ENCODE data around the gene FARS2. TPM values are rescaled to one million over a fixed set of nuclear protein-coding genes. Genes with fewer than 3 reads are reported as not detected.

FARS2 gene
- total RNA-seq, 1 donor from 2014 or later: 16.5 TPM

DNA sequence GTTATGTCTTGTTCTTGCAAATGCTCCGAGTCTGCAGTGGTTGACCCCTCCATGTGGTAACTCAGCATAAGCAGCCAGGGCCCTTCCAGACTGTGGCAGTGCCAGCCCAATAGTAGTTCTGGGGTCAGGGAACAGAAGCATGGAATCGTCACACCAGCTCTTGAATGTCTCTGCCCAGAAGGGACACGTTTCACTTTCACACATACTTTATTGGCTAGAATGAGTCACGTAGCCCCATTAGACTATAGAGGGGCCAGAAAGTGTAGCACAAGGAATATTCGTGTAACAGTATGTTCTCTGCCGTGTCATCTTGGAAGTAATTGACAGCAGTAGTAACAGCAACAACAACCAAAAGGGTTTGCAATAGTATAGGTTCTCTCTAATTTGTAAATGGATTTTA lies 254.7 kb downstream of the FARS2 start:
- Histone ChIP-seq H3K36me3 (no peaks in the 10 kb centered on the region), H3K27me3 (no peaks in the 10 kb centered on the region), H3K4me1 (no peaks in the 10 kb centered on the region), H3K9me3 (no peaks in the 10 kb centered on the region), H3K4me3 (no peak overlapping the region), H3K27ac (no peak overlapping the region)
- intact Hi-C loops (cut with DNase I): no loop called here
- no peak for DNase-seq (ENCODE audit: extremely low spot score in 2 of 2)
- TF ChIP-seq POLR2A (IDR thresholded peaks at IDR 0.05): no peak
- no peak for TF ChIP-seq POLR2AphosphoS5 (IDR thresholded peaks at IDR 0.05; ENCODE audit: insufficient read depth in 1 of 2, low read depth in 1 of 2)
- TF ChIP-seq, protein P1, sequence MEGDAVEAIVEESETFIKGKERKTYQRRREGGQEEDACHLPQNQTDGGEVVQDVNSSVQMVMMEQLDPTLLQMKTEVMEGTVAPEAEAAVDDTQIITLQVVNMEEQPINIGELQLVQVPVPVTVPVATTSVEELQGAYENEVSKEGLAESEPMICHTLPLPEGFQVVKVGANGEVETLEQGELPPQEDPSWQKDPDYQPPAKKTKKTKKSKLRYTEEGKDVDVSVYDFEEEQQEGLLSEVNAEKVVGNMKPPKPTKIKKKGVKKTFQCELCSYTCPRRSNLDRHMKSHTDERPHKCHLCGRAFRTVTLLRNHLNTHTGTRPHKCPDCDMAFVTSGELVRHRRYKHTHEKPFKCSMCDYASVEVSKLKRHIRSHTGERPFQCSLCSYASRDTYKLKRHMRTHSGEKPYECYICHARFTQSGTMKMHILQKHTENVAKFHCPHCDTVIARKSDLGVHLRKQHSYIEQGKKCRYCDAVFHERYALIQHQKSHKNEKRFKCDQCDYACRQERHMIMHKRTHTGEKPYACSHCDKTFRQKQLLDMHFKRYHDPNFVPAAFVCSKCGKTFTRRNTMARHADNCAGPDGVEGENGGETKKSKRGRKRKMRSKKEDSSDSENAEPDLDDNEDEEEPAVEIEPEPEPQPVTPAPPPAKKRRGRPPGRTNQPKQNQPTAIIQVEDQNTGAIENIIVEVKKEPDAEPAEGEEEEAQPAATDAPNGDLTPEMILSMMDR (IDR thresholded peaks at IDR 0.05): no peak

DNA sequence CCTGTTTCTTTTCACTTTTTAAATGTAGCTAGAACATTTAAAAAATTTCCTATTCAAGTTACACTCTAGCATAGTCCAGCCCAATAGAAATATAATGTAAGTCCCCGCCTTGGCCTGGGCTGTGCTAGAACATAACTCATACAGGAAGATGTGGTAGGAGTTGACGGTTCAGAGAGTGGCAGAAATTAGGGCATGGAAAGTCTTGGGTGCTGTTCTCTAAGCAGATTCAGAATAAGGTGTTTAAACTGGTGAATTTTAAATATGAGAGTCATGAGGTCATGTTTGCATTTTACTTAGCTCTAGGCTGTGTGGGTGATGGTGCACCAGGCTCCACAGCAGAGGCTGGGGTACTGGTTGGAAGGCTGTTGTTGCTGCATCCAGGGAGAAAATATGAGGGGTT lies 256.5 kb downstream of the FARS2 start:
- Histone ChIP-seq H3K27ac (no peak overlapping the region), H3K36me3 (no peaks in the 10 kb centered on the region), H3K9me3 (no peaks in the 10 kb centered on the region), H3K4me3 (no peak overlapping the region), H3K27me3 (no peaks in the 10 kb centered on the region), H3K4me1 (no peaks in the 10 kb centered on the region)
- TF ChIP-seq, protein P1 (IDR thresholded peaks at IDR 0.05): no peak
- TF ChIP-seq POLR2A (IDR thresholded peaks at IDR 0.05) (no peak), POLR2AphosphoS5 (IDR thresholded peaks at IDR 0.05; ENCODE audit: insufficient read depth in 1 of 2, low read depth in 1 of 2) (no peak)
- intact Hi-C loops (cut with DNase I): no loop called here
- no peak for DNase-seq (ENCODE audit: extremely low spot score in 2 of 2)

DNA sequence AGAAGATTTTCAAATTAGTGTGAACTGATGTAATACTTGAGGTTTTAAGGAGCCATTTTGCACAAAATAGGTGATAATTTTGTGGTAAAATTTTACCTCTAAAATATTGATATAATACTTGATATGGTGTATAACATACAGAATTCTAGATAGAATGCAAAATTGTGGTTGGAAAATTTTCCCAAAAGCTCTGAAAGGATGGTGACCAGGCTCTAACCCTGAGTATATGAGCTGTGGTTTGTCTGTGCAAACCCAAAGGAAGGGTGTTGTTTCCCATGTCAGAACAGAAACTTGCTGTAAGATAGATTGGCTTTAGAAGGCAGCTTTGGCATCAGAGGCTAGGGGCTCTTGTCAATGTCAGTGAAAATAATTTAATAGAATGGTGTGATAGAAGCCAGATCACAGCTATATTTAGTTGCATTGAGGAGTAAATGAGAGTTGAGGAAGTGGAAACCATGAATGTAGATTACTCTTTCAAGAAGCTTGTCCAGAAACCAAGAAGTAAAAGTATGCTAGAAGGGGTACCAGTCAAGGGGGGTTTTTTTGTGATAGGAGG lies 257.7 kb downstream of the FARS2 start:
- DNase-seq (ENCODE audit: extremely low spot score in 2 of 2): no peak
- Histone ChIP-seq H3K4me1 (no peaks in the 10 kb centered on the region), H3K9me3 (no peaks in the 10 kb centered on the region), H3K4me3 (no peak overlapping the region), H3K36me3 (no peaks in the 10 kb centered on the region), H3K27me3 (no peaks in the 10 kb centered on the region), H3K27ac (no peak overlapping the region)
- TF ChIP-seq POLR2AphosphoS5 (IDR thresholded peaks at IDR 0.05; ENCODE audit: insufficient read depth in 1 of 2, low read depth in 1 of 2) (no peak), POLR2A (IDR thresholded peaks at IDR 0.05) (no peak)
- TF ChIP-seq, protein P1 (IDR thresholded peaks at IDR 0.05): no peak
- intact Hi-C loops (cut with DNase I): no loop called here

DNA sequence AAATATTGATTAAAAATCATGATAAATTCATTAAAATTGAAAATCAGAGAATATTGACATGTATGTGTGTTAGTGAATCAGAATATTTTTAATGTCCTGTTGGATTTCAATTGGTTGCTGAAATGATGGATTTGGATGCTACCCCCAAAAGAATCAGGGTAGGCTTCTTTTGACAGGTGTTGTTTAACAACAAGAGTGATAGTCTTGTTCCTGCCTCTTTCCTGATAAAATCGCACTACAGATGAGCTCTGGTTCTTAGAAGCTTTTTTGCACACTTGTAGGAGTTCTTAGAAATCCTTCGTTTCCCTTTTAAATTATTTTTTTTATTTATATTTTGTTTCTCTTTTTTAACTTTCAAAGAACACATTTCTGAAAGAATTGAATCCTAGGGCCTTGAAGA lies 259.5 kb downstream of the FARS2 start:
- intact Hi-C loops (cut with DNase I): no loop called here
- Histone ChIP-seq H3K27ac (no peak overlapping the region), H3K27me3 (no peaks in the 10 kb centered on the region), H3K36me3 (no peaks in the 10 kb centered on the region), H3K4me3 (no peak overlapping the region), H3K9me3 (no peaks in the 10 kb centered on the region), H3K4me1 (peaks cover 11% of the 10 kb centered on the region)
- no peak for DNase-seq (ENCODE audit: extremely low spot score in 2 of 2)
- TF ChIP-seq, protein P1 (IDR thresholded peaks at IDR 0.05): no peak
- no peak for TF ChIP-seq POLR2A (IDR thresholded peaks at IDR 0.05)
- no peak for TF ChIP-seq POLR2AphosphoS5 (IDR thresholded peaks at IDR 0.05; ENCODE audit: insufficient read depth in 1 of 2, low read depth in 1 of 2)

DNA sequence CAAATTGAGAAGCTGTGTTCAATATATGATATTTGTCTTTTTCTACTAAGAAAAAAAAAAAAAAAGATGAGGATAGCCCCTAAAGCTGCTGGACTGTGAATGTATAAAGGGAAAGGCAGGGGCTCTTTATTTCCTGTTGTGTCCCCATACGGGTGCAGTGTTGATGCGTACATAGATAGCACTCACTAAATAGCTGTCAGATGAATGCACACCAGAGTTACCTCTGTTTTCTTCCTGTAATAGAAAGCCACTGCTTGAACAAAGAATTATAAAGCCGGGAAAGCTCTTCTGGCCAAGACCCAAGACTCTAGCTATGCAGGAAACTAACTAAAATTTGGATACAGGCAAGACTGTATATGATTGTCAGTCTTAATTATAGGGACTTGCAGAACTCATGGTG lies 260.0 kb downstream of the FARS2 start:
- no peak overlapping the region for H3K27ac ChIP-seq
- H3K4me1 ChIP-seq: peaks cover 11% of the 10 kb centered on the region
- no peaks in the 10 kb centered on the region for H3K27me3 ChIP-seq
- intact Hi-C loops (cut with DNase I): no loop called here
- TF ChIP-seq POLR2AphosphoS5 (IDR thresholded peaks at IDR 0.05; ENCODE audit: insufficient read depth in 1 of 2, low read depth in 1 of 2): no peak
- TF ChIP-seq, protein P1 (IDR thresholded peaks at IDR 0.05): no peak
- no peak for TF ChIP-seq POLR2A (IDR thresholded peaks at IDR 0.05)
- no peaks in the 10 kb centered on the region for H3K9me3 ChIP-seq
- no peaks in the 10 kb centered on the region for H3K36me3 ChIP-seq
- no peak overlapping the region for H3K4me3 ChIP-seq
- no peak for DNase-seq (ENCODE audit: extremely low spot score in 2 of 2)

Data from vagina (tissue), 2 donors.